HepG2 (cell line): ENCODE measurements around the gene TALDO1. TPM values are rescaled to one million over a fixed set of nuclear protein-coding genes. Genes with fewer than 3 reads are reported as not detected.
A peak's percentile ranks its signal among the peaks of the same experiment; 100 is the strongest.

Source experiments
- ATM ChIP-seq: fragments of 450-650 bp; IDR thresholded peaks from 2 replicates; pipeline ENCODE4 v1.7.1; 2017; ENCODE audit warnings: mild to moderate bottlenecking, borderline replicate concordance
- DNMT3B ChIP-seq: conservative IDR thresholded peaks from 2 replicates; pipeline ENCODE4 v1.6.1; 2016; ENCODE audit warnings: missing biosample characterization, control low read depth
- GLI4 ChIP-seq: sonication (generic); formaldehyde crosslinking; IDR thresholded peaks from 2 replicates; pipeline ENCODE4 v1.5.1; 2020; ENCODE audit warnings: missing genetic modification reagents, mild to moderate bottlenecking, moderate library complexity, borderline replicate concordance
- IKZF1 ChIP-seq: fragments of 450-650 bp; IDR thresholded peaks from 2 replicates; pipeline ENCODE4 v1.7.1; 2016
- IRF2 ChIP-seq: IDR thresholded peaks from 2 replicates; pipeline ENCODE4 v1.6.1; 2018; ENCODE audit warnings: missing genetic modification reagents, missing compliant biosample characterization
- MIER2 ChIP-seq: IDR thresholded peaks from 2 replicates; pipeline ENCODE4 v1.6.1; 2016; ENCODE audit warnings: missing biosample characterization, missing genetic modification reagents
- NR1H2 ChIP-seq: sonication (generic); formaldehyde crosslinking; IDR thresholded peaks from 2 replicates; pipeline ENCODE4 v1.8.1; 2022; ENCODE audit warnings: low read depth, missing genetic modification reagents, borderline replicate concordance
- PITX1 ChIP-seq: sonication (generic); formaldehyde crosslinking; IDR thresholded peaks from 2 replicates; pipeline ENCODE4 v1.5.1; 2020; ENCODE audit warnings: mild to moderate bottlenecking, missing genetic modification reagents
- SOX6 ChIP-seq, 2 experiments: fragments of 450-650 bp in 1 of 2; sonication (generic) in 1 of 2; formaldehyde crosslinking in 1 of 2; IDR thresholded peaks; 2 replicates each; pipeline versions ENCODE4 v1.4.0 to v1.6.1; 2017 to 2020; ENCODE audit warnings: antibody characterized with exemption in 1 of 2, mild to moderate bottlenecking in 1 of 2, missing genetic modification reagents in 1 of 2
- ZFY ChIP-seq: sonication (generic); formaldehyde crosslinking; IDR thresholded peaks from 2 replicates; pipeline ENCODE4 v1.4.0; 2020; ENCODE audit warnings: missing genetic modification reagents
- ZNF282 ChIP-seq: fragments of 450-650 bp; IDR thresholded peaks from 2 replicates; pipeline ENCODE4 v1.6.1; 2018; ENCODE audit not compliant: partially characterized antibody
- ZNF562 ChIP-seq: sonication (generic); formaldehyde crosslinking; IDR thresholded peaks from 2 replicates; pipeline ENCODE4 v1.8.0; 2022; ENCODE audit warnings: missing genetic modification reagents, borderline replicate concordance
- ZNF746 ChIP-seq: sonication (generic); formaldehyde crosslinking; IDR thresholded peaks from 2 replicates; pipeline ENCODE4 v1.8.0; 2022; ENCODE audit warnings: mild to moderate bottlenecking, missing genetic modification reagents
- ZNF775 ChIP-seq: sonication (generic); formaldehyde crosslinking; IDR thresholded peaks from 2 replicates; pipeline ENCODE4 v1.4.0; 2020; ENCODE audit warnings: missing genetic modification reagents, mild to moderate bottlenecking, moderate library complexity, borderline replicate concordance
- ZNF792 ChIP-seq: IDR thresholded peaks from 2 replicates; pipeline ENCODE4 v1.6.1; 2016
- ZSCAN12 ChIP-seq: sonication (generic); formaldehyde crosslinking; IDR thresholded peaks from 2 replicates; pipeline ENCODE4 v1.9.0; 2021; ENCODE audit warnings: mild to moderate bottlenecking, missing genetic modification reagents
- polyA plus RNA-seq, 8 experiments: library from polyadenylated mRNA; depleted of rRNA in 3 of 8; stranded (reverse) in 7 of 8; unstranded in 1 of 8; fragments of >200 nt; fragmentation: Illumina TruSeq in 4 of 8; extraction: Trizol in 4 of 8; gene quantifications; 2 replicates each; pipeline versions ENCODE4 v1.2.1 to v1.2.3, GENCODE V29; 2011 to 2016; ENCODE audit warnings: low read depth in 4 of 8, missing spikeins in 1 of 8, mixed read lengths in 1 of 8; ENCODE audit not compliant: insufficient read depth in 1 of 8
- total RNA-seq, 5 experiments: library from RNA; depleted of rRNA; stranded (reverse); fragments of >200 nt; fragmentation: Illumina TruSeq; extraction: Trizol; gene quantifications; 2 replicates each; pipeline ENCODE4 v1.2.3, GENCODE V29; 2016; ENCODE audit warnings: low read depth in 1 of 5
- TF ChIP-seq, protein P1 (sequence below): sonication (generic); formaldehyde crosslinking; IDR thresholded peaks from 2 replicates; pipeline ENCODE4 v1.4.0; 2020; ENCODE audit warnings: mild to moderate bottlenecking, missing genetic modification reagents
- TF ChIP-seq, protein P2 (sequence below): sonication (generic); formaldehyde crosslinking; IDR thresholded peaks from 2 replicates; pipeline ENCODE4 v1.8.0; 2022; ENCODE audit warnings: mild to moderate bottlenecking, missing genetic modification reagents, borderline replicate concordance
- TF ChIP-seq, protein P3 (sequence below): sonication (generic); formaldehyde crosslinking; IDR thresholded peaks from 2 replicates; pipeline ENCODE4 v1.8.0; 2022; ENCODE audit warnings: missing genetic modification reagents, mild to moderate bottlenecking, borderline replicate concordance
- TF ChIP-seq, protein P4 (sequence below): sonication (generic); formaldehyde crosslinking; IDR thresholded peaks from 2 replicates; pipeline ENCODE4; 2020; ENCODE audit warnings: missing genetic modification reagents, mild to moderate bottlenecking, borderline replicate concordance
- TF ChIP-seq, protein P5 (sequence below): sonication (generic); formaldehyde crosslinking; IDR thresholded peaks from 2 replicates; pipeline ENCODE4 v1.5.1; 2020; ENCODE audit warnings: mild to moderate bottlenecking, missing genetic modification reagents, borderline replicate concordance

Gene TALDO1
- total and polyA plus RNA-seq, 2 of the 13 experiments (the other 11 are each of a cell fraction or from before 2014, with no cell fraction given) = 107 to 240 TPM

DNA sequence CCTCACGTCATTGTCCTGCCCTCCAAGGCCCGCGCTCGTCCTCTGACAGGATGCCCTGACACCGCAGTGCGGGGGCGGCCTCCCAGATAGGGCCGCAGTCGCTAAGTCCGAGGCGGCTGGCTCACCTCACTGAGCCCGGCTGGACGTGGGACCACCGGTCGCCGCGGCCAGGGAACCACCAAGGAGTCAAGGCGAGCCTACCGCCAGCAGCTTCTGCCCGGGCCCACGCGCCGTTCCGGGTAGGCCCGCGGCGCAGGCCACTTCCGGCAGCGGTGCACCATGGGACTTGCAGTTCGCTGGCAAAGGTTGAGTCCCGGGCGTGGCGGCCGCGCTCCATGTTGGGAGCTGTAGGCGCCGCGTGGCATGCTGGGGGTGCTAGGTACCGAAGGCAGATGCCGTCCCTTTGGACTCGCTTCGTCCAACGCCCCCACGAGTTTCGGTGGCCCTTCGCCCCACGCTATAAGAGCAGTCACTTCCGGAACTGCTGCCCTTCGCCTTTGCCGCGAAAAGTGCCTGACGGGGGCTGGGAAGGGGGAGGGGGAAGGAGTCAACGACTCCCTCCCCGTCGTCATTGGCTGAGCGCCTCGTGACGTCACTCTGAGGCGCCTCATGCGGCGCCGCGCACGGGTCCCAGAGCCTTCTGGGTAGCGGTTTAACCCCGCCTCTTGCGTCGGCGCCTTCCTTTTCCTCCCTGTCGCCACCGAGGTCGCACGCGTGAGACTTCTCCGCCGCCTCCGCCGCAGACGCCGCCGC lies 62.2 kb downstream of the TALDO1 start, which contains the start of gene RPLP2 (continued):
- TF ChIP-seq PITX1 (CRISPR knock-in tag) = peak; percentile 33; the same call in 1 of the 2 replicates
- TF ChIP-seq, protein P1, sequence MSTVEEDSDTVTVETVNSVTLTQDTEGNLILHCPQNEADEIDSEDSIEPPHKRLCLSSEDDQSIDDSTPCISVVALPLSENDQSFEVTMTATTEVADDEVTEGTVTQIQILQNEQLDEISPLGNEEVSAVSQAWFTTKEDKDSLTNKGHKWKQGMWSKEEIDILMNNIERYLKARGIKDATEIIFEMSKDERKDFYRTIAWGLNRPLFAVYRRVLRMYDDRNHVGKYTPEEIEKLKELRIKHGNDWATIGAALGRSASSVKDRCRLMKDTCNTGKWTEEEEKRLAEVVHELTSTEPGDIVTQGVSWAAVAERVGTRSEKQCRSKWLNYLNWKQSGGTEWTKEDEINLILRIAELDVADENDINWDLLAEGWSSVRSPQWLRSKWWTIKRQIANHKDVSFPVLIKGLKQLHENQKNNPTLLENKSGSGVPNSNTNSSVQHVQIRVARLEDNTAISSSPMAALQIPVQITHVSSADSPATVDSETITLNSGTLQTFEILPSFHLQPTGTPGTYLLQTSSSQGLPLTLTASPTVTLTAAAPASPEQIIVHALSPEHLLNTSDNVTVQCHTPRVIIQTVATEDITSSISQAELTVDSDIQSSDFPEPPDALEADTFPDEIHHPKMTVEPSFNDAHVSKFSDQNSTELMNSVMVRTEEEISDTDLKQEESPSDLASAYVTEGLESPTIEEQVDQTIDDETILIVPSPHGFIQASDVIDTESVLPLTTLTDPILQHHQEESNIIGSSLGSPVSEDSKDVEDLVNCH (CRISPR knock-in tag) = no peak; the same call in 1 of the 2 replicates
- TF ChIP-seq IRF2 (CRISPR knock-in tag) = peak; percentile 96
- TF ChIP-seq ZNF746 = 0 out of 2 replicates have a peak, but pooled peaks have one; percentile 7
- no peak for TF ChIP-seq DNMT3B (CRISPR knock-in tag)
- peak; percentile 2; the same call in 1 of the 2 replicates for TF ChIP-seq ZNF792 (CRISPR knock-in tag)
- TF ChIP-seq, protein P2, sequence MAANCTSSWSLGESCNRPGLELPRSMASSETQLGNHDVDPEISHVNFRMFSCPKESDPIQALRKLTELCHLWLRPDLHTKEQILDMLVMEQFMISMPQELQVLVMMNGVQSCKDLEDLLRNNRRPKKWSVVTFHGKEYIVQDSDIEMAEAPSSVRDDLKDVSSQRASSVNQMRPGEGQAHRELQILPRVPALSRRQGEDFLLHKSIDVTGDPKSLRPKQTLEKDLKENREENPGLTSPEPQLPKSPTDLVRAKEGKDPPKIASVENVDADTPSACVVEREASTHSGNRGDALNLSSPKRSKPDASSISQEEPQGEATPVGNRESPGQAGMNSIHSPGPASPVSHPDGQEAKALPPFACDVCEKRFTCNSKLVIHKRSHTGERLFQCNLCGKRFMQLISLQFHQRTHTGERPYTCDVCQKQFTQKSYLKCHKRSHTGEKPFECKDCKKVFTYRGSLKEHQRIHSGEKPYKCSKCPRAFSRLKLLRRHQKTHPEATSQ (CRISPR knock-in tag) = peak; percentile 31; the same call in 1 of the 2 replicates
- TF ChIP-seq SOX6 (IDR thresholded peaks at IDR 0.05) = no peak
- peak; percentile 73 for TF ChIP-seq SOX6 (CRISPR knock-in tag; IDR thresholded peaks at IDR 0.05)
- no peak for TF ChIP-seq ZNF282
- TF ChIP-seq GLI4 (CRISPR knock-in tag) = no peak
- no peak for TF ChIP-seq IKZF1
- no peak for TF ChIP-seq ZNF562 (CRISPR knock-in tag)
- TF ChIP-seq, protein P3, sequence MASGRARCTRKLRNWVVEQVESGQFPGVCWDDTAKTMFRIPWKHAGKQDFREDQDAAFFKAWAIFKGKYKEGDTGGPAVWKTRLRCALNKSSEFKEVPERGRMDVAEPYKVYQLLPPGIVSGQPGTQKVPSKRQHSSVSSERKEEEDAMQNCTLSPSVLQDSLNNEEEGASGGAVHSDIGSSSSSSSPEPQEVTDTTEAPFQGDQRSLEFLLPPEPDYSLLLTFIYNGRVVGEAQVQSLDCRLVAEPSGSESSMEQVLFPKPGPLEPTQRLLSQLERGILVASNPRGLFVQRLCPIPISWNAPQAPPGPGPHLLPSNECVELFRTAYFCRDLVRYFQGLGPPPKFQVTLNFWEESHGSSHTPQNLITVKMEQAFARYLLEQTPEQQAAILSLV (CRISPR knock-in tag) = no peak; the same call in 1 of the 2 replicates
- TF ChIP-seq, protein P4, sequence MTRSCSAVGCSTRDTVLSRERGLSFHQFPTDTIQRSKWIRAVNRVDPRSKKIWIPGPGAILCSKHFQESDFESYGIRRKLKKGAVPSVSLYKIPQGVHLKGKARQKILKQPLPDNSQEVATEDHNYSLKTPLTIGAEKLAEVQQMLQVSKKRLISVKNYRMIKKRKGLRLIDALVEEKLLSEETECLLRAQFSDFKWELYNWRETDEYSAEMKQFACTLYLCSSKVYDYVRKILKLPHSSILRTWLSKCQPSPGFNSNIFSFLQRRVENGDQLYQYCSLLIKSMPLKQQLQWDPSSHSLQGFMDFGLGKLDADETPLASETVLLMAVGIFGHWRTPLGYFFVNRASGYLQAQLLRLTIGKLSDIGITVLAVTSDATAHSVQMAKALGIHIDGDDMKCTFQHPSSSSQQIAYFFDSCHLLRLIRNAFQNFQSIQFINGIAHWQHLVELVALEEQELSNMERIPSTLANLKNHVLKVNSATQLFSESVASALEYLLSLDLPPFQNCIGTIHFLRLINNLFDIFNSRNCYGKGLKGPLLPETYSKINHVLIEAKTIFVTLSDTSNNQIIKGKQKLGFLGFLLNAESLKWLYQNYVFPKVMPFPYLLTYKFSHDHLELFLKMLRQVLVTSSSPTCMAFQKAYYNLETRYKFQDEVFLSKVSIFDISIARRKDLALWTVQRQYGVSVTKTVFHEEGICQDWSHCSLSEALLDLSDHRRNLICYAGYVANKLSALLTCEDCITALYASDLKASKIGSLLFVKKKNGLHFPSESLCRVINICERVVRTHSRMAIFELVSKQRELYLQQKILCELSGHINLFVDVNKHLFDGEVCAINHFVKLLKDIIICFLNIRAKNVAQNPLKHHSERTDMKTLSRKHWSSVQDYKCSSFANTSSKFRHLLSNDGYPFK (CRISPR knock-in tag) = peak; percentile 96
- TF ChIP-seq ATM = no peak
- no peak for TF ChIP-seq NR1H2 (CRISPR knock-in tag)
- no peak for TF ChIP-seq ZSCAN12 (CRISPR knock-in tag)
- TF ChIP-seq MIER2 (CRISPR knock-in tag) = no peak
- TF ChIP-seq ZFY (CRISPR knock-in tag) = peak; percentile 100
- no peak for TF ChIP-seq ZNF775 (CRISPR knock-in tag)
- TF ChIP-seq, protein P5, sequence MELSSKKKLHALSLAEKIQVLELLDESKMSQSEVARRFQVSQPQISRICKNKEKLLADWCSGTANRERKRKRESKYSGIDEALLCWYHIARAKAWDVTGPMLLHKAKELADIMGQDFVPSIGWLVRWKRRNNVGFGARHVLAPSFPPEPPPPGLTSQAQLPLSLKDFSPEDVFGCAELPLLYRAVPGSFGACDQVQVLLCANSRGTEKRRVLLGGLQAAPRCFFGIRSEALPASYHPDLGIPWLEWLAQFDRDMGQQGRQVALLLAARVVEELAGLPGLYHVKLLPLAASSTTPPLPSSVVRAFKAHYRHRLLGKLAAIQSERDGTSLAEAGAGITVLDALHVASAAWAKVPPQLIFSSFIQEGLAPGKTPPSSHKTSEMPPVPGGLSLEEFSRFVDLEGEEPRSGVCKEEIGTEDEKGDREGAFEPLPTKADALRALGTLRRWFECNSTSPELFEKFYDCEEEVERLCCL (CRISPR knock-in tag) = no peak
